Epithelial cell of proximal tubule (primary cell): ENCODE results near the gene KLHL26. TPM values are rescaled to one million over a fixed set of nuclear protein-coding genes. Genes with fewer than 3 reads are reported as not detected.
A peak's percentile ranks its signal among the peaks of the same experiment; 100 is the strongest.
"Not testable (repeated sequence)": the region's sequence is repeated elsewhere in the genome, so short reads cannot be mapped to it uniquely, and the experiment has no call there.

Experiments used
- DNase-seq: peaks from one replicate; pipeline ENCODE4 v3.0.0-alpha.2; 2011; ENCODE audit warnings: low read depth
- H3K4me3 ChIP-seq: 2 replicates; pipeline ENCODE4 v1.5.1; 2011; ENCODE audit warnings: low read depth, mild to moderate bottlenecking, low read length
- total RNA-seq: library from RNA; depleted of rRNA; stranded (reverse); fragments of >200 nt; gene quantifications from 2 replicates; pipeline ENCODE4 v1.2.3, GENCODE V29; 2015
- TF ChIP-seq, protein P1 (sequence below): conservative IDR thresholded peaks from 2 replicates; pipeline ENCODE4 v1.5.1; 2012; ENCODE audit warnings: low read depth, mild to moderate bottlenecking, low read length

Gene KLHL26
- total RNA-seq, 1 donor from 2014 or later, result 16.5 TPM

GRCh38 chr19:18590273-18591272 is 46.3 kb upstream of the KLHL26 start:
- TF ChIP-seq, protein P1, sequence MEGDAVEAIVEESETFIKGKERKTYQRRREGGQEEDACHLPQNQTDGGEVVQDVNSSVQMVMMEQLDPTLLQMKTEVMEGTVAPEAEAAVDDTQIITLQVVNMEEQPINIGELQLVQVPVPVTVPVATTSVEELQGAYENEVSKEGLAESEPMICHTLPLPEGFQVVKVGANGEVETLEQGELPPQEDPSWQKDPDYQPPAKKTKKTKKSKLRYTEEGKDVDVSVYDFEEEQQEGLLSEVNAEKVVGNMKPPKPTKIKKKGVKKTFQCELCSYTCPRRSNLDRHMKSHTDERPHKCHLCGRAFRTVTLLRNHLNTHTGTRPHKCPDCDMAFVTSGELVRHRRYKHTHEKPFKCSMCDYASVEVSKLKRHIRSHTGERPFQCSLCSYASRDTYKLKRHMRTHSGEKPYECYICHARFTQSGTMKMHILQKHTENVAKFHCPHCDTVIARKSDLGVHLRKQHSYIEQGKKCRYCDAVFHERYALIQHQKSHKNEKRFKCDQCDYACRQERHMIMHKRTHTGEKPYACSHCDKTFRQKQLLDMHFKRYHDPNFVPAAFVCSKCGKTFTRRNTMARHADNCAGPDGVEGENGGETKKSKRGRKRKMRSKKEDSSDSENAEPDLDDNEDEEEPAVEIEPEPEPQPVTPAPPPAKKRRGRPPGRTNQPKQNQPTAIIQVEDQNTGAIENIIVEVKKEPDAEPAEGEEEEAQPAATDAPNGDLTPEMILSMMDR, result peak; percentile 8
- no peak for DNase-seq
- no peak overlapping the region for H3K4me3 ChIP-seq

GRCh38 chr19:18591735-18592385 is 45.0 kb upstream of the KLHL26 start:
- TF ChIP-seq, protein P1, result no peak
- DNase-seq, result no peak
- no peak overlapping the region for H3K4me3 ChIP-seq

DNA sequence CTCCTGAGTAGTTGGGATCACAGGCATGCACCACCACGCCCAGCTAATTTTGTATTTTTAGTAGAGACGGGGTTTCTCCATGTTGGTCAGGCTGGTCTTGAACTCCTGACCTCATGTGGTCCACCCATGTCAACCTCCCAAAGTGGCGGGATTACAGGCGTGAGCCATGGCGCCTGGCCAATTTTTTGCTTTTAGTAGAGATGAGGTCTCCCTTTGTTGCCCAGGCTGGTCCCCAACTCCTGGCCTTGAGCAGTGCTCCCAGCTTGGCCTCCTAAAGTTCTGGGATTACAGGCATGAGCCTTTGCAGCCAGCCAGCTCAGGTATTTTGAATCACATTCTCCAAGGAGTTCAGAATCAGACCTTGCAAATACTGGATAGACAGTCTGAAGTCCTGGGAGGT is 44.1 kb upstream of the KLHL26 start:
- not testable (repeated sequence) for DNase-seq, H3K4me3 ChIP-seq

DNA sequence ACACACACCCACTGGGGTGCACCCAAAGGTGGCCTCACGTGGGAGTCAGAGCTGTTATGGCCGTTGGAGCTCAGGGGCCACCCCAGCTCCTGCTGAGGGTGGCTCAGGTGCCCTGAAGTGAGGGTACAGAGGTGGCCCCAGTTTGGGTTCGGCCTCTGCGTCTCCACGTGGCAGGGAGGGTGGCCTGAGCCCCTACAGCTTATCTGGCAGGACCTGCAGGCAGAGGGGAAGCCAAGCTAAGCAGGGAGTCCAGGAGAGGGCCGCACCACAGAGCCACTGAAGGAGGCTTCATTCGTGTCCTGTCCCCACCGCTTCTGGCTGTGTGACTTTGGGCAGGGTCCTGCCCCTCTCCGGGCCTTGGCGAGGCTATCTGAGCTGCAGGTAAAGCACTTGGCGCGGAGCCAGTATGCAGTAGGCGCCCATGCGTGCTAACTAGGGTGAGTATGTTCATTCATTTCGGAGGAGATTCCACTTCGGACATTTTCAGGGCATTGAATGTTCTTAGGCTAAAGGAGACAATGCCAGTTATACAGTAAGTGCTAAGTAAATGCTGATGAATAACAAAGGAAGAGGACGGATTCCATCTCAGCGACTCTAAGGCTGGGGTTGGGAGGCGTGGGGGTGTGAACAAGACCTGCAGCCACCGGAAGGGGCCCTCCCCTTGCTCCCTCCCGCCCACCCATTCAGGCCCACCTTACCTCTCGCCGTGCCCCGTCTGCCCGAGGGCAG is 43.3 kb upstream of the KLHL26 start:
- TF ChIP-seq, protein P1, result no peak
- no peak for DNase-seq
- H3K4me3 ChIP-seq, result peak overlapping the region; percentile 46

- TF ChIP-seq, protein P1, result peak; percentile 62
- DNase-seq, result no peak
- H3K4me3 ChIP-seq, result peak overlapping the region; percentile 46
Observed at GRCh38 chr19:18594096-18594823, 42.6 kb upstream of the KLHL26 start.

- TF ChIP-seq, protein P1, result no peak
- DNase-seq, result no peak
- peak overlapping the region; percentile 46 for H3K4me3 ChIP-seq
Observed at GRCh38 chr19:18594824-18595373, 41.9 kb upstream of the KLHL26 start.
